HG03520 (cell line): ENCODE measurements around the gene UTS2R.

Experiments used
- ATAC-seq: cut with Tn5 transposase; IDR thresholded peaks from one replicate; pipeline ENCODE4 v1.9.1; 2021; ENCODE audit warnings: mild to moderate bottlenecking, moderate library complexity; ENCODE audit not compliant: unreplicated experiment

The UTS2R gene

GRCh38 chr17:82386881-82387704 lies 15.5 kb downstream of the UTS2R start:
- ATAC-seq: no peak

- ATAC-seq: no peak
Measured at GRCh38 chr17:82387705-82388106, 16.1 kb downstream of the UTS2R start.

GRCh38 chr17:82388223-82388921 lies 16.8 kb downstream of the UTS2R start:
- no peak for ATAC-seq

DNA sequence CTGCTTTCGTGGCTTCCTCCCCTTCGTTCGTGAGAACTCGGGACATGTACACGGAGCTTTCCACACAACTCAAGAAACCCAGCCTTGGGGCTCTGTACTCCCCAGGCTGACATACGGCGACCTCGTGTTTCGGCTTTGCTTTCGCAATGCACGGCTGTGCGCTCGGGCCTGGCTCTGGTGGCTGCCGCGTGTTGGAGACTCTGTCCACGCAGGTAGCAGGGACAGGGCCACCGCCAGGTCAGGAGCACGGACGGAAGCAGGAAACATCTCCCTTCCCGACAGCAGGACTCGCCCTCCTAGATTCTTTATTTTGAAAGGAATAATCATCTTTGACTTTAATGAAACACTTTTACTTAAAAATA lies 17.3 kb downstream of the UTS2R start:
- ATAC-seq: no peak

GRCh38 chr17:82389379-82389778 lies 17.8 kb downstream of the UTS2R start:
- no peak for ATAC-seq

DNA sequence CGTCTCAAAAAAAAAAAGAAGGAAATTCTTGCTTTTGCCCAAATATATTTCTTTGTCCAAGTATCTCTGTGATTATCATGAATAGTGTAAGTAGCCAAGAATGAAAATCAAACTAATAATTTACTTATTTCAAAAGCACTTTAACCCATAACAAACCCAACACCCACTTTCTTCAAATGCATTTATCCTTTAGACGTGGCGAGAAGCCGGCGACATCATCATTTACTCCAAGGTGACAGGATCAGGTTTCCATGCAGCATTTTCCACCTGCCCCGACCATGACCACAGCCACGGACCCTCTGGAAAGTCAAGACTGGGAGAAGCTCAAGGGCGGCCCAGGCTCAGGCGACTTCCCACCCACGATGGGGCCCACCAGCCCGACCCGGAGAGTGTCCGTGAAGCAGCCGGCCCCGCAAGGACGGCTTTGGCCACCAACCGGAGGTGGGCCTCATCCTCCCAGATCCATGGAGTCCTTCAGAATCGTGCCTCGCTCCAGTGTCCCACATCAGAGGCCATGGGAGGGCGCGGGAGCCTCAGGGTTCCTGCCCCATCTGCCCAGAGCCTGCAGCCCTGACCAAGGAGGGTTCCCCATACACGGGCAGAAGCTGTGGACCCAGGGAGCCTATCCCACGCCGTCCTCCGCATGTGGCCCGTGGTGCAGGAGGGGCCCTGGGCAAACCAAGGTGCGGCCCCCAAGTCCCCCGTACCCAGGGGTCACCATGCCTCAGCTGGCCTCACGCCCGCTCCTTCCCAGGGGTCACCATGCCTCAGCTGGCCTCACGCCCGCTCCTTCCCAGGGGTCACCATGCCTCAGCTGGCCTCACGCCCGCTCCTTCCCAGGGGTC lies 18.7 kb downstream of the UTS2R start:
- no peak for ATAC-seq

GRCh38 chr17:82390860-82391435 lies 19.4 kb downstream of the UTS2R start:
- no peak for ATAC-seq

DNA sequence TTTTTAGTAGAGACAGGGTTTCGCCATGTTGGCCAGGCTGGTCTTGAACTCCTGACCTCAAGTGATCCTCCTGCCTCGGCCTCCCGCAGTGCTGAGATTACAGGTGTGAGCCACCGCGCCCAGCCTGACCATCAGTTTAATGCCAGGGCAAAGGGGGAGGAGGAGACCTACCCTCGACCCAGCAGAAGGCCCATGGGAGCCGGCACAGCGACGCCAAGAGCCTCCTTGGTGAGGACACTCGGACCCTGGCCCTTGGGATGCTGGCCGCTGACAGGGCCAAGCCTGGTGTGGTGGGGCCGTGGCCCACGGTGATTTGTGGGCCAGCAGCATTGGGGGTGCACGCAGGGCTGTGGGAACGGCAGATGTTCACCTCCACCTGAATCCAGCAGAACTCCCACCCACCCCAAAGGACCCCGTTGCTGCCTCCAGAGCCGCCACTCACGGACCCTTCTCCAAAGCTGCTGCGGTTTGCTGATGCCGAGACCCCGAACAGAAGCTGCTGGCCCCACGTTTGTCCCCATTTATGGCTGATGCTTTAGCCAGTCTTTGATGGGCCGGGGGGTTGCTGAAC lies 20.0 kb downstream of the UTS2R start:
- no peak for ATAC-seq

DNA sequence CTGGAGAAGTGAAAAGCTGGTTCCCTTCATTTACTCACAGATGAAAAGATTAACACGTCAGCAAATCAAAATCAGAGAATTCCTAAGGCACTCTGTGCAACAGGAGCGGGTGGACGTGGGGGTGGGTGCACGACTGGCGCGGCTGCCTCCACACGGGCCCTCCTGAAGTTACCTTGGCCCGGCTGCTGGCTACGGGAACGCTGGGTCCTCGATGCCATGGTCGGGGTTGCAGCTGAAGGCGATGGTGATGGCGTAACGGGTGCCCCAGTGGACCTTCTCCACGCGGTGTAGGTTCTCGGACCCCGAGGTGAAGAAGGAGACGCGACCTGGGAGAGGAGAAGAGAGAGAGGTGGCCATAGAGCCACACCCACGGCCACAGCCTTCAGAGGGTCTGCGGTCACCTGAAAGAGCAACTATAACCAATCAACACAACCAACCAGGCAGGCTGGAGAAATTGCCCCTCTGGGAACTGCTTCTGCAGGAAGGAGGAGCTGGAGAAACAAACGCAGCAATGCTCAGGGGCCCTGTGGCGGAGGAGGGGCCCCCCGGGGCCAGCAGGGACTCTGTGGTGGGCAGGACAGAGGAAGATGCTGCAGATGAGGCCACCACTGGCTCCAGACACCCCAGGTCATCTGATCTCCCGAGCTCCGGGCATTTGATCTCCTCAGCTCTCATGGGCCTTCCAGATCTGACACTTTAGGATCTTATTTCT lies 20.8 kb downstream of the UTS2R start:
- ATAC-seq: no peak

GRCh38 chr17:82392941-82393340 lies 21.4 kb downstream of the UTS2R start:
- no peak for ATAC-seq

DNA sequence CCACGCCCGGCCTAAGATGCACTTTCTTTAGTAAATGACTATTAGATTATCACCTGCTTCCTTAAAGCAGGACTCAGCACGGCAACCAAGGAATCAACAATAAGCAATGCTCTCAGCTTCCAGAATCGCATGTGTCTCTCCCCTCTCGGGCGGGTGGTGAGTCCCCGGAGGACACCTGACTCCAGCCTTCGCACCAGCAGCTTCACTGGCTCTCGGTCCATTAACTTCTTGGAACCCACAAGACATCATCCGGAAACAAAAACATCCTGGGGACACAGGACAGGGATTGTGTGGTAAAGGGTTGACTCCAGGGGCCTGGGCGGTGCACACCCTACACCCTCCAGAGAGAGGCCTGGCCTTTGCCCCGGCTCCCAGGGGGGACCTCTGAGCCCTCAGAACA lies 22.7 kb downstream of the UTS2R start:
- no peak for ATAC-seq

- ATAC-seq: no peak
Measured at GRCh38 chr17:82396601-82397435, 25.3 kb downstream of the UTS2R start.

- no peak for ATAC-seq
Measured at GRCh38 chr17:82397449-82398335, 26.1 kb downstream of the UTS2R start.

- no peak for ATAC-seq
Measured at GRCh38 chr17:82399041-82399441, 27.5 kb downstream of the UTS2R start.

DNA sequence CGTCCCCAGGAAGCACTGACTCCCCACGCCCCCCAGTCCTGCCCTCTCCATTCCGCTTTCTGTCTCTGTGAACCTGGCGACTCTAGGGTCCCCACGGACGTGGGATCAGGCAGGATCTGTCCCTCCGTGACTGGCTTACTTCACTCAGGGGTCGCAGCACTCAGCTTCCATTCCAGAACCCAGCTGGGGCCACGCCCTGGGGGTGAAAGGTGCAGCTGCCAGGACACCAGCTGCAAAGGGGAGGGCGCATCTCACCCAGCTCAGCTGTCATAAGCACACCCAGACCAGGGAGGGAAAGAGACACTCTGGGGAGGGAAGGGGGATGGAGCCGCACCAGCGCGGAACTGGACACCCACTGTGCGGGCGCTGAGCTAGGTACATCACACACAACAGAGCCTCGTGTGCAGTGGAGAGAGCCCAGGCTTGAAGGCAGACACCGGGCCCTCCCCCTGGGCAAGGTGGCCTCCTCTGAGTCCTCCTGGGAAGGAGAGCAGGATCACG lies 28.1 kb downstream of the UTS2R start:
- ATAC-seq: no peak

DNA sequence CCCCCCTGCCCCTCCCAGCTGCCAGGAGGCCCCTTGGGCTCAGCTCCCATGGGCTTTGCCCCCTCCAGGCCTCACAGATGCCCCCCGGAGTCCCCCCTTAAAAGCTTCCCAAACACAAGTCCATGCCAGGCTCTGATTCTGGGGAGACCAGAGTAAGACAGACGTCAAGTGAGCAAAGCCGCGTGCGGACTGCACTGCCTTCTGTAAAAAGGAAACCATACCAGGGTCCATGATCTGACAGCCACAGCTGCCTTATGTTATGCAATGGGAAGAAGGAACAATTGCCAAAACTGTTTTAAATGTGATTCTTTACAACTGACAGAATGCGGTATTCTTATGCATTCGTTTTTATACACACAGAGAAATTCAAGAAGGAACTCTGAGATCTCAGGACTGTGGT lies 28.6 kb downstream of the UTS2R start:
- ATAC-seq: no peak

GRCh38 chr17:82400830-82401229 lies 29.3 kb downstream of the UTS2R start:
- no peak for ATAC-seq

- no peak for ATAC-seq
Measured at GRCh38 chr17:82402865-82403264, 31.3 kb downstream of the UTS2R start.
